ENCODE results near the gene NFIB.

The NFIB gene

DNA sequence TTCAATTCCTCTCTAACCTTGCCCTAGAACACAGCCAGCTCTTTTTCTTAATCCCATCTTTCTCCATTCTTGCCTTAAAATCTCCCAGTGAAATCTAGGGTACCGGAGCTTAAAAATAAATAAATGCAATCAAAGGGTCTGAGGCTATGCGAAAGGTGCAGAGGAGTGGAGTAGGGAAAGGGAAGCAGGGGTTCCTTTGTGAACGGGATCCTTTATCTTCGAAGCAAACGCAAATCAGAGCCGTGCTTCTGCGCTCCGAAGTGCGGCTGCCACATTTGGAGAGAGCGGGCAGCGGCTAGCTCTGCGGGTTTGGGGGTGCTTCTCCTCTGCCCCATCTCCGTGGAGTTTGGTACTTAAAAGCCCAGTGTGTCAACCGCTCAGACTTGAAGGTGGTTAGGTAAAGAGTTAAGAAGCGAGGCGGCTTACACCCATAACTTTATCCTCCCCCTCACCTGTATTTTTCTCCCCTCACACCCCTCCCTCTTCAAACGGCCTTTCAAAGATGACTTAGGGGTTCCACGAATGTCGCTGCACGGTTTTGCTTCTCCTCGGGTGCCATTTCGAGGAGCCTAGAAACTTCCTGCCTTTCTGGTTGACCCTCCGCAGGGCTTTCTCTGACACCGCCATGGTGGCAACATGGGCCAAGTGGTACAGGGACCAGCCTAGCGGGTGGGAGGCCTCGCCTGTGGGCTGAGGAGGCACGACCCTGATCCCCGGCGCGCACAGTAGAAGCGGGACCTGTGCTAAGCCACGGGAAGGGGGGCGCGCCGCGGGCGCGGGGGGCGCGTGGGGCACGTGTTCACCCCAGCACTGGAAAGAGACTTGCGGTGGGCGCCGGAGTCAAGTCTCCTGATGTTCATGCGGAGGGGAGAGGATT lies 31.7 kb upstream of the NFIB start:
- DNase-seq (ENCODE audit: low read depth in 2 of 2, low spot score in 1 of 2), result no peak

DNA sequence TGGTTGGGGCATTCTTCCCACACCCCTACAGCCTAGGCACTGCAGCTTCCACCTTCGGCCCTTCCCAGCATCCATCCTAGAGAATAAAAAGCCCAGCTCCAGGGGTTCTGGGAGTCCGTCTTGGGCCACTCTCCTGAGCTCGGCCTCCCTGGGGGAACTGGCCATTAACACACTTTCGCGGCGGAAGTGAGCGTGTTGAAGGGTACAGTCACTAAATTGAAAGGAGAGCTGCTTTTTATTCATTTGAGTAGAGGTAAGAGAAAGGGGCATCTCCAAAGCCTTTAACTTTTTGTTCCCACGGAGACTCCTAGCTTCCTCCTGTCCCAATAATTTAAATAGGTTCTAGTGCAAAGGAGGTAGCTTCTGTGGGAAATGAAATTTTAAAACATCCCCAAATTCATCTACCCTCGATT lies 31.0 kb upstream of the NFIB start:
- DNase-seq (ENCODE audit: low read depth in 2 of 2, low spot score in 1 of 2), result no peak

DNA sequence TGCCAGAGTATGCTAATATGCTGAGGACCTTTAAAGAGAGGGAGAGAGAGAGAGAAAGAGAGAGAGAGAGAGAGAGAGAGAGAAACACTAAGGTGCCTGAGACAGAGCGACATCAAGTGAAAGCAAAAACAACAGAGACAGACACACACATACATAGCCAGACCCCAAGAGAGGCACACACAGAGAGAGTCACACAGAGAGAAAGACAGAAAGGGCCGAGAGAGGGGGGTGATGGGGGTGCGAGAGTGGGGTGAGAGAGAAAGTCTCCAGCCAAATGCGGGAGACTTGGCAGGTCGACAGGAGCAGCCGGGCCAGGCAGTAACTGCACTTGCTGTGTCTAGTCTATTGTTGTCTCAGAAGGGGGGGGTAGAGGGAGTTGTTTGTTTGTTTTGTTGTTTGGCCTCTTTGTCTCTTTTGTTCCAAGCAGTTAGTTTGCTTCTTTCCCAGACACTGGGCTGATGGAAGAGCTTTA lies 30.1 kb upstream of the NFIB start:
- no peak for DNase-seq (ENCODE audit: low read depth in 2 of 2, low spot score in 1 of 2)

DNA sequence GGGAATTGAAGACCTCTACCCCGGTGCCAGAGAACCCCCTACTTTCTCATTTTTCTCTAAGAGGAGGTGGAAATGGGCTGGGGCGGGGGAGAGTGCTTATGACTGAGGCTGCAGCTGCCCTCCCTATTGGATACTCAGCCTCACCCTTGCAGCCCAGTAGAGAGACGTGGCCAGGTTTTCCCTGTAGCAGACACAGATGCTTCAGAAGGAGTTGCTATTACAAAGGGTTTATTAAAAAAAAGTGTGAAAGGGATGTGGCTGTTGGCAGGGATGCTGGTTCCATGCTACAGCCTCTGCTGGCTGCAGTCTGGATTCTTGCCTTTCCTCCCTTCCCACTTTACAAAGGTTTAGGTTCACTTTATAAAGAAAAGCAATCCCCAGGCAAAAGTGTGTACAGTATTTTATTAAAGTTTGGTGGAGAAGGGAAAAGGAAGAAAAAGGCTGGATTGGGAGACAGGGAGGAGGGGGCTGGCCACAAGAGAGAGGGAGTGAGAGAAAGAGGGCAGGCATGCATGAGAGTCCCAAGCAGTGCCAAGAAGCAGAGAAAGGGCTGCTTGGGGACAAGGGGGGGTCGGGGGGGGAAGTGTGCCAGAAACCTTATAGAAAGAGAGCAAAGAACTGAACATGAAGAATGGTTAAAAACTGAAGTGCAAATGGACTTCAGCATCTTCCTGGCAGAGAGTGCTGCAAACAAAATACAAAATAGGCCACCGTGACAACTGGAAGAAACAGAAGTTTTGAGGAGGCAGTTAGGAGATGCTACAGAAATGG lies 29.5 kb upstream of the NFIB start:
- DNase-seq (ENCODE audit: low read depth in 2 of 2, low spot score in 1 of 2), result no peak

DNA sequence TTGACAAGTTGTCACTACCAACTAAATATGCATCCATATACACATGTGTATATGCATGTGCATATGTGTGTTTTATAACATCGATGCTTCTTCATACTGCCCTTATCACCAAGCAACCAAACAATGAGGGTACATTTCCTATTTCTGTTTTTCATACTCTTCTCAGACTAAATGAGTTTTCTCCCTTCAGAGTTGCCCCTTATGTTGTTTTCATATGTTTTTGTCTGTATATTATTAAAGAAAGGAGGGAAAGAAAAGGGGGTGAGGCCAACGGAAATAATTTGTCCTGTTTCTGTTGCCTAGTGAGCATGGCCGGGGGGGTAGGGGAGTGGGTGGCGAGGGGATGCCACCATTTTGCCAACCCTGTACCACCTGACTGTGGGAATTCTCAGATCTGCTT lies 28.8 kb upstream of the NFIB start:
- no peak for DNase-seq (ENCODE audit: low read depth in 2 of 2, low spot score in 1 of 2)

DNA sequence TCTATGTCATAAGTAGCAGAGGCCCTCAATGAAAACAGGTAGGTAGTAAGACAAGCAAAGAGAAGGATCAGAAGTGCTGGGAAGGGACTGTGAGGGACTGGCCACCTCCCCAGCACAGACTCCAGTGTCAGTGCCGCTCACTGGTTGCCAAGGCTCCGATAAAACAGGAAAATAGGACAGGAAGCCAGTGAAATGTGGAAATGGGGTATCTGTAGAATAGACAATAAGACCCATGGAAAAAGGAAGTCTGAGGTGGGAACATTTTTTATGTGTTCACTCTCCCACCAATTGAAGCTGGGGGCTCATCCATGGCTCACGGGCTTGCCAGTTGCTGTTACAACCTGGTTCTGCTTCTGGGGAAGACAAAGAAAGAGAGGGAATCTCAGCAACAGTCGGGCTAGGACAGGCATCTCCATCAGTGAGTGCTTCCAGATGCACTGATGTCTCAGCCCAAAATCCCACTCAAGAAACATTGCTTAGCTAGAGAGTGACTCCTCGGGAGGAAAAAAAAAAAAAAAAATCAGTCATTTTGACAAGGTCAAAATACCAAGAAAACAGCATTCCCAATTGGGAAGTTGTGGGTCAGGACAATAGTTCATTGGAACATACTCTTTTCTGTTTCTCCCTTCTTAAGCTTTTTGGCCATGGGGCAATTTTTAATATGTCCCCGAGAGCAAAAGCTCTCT lies 27.6 kb upstream of the NFIB start:
- no peak for DNase-seq (ENCODE audit: low read depth in 2 of 2, low spot score in 1 of 2)

DNA sequence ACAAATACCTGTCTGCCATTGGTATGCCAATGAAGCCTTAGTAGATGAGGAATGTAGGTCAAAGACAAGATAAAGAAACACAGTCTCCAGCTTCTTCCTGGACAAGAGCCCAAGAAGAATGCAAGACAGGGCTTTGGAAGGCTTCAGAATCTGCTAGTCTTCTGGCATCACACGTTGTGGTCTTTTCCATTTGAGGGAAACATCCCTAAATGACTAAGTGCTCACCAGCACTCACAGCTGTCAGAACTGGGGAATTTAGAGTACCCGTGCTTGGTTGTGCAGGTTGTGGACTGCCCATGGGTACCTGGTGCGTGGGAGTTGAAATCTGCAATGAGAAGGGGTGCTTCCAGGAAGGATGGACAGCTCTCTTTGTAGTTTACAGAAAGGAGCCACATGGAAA lies 27.1 kb upstream of the NFIB start:
- DNase-seq (ENCODE audit: low read depth in 2 of 2, low spot score in 1 of 2), result no peak

DNA sequence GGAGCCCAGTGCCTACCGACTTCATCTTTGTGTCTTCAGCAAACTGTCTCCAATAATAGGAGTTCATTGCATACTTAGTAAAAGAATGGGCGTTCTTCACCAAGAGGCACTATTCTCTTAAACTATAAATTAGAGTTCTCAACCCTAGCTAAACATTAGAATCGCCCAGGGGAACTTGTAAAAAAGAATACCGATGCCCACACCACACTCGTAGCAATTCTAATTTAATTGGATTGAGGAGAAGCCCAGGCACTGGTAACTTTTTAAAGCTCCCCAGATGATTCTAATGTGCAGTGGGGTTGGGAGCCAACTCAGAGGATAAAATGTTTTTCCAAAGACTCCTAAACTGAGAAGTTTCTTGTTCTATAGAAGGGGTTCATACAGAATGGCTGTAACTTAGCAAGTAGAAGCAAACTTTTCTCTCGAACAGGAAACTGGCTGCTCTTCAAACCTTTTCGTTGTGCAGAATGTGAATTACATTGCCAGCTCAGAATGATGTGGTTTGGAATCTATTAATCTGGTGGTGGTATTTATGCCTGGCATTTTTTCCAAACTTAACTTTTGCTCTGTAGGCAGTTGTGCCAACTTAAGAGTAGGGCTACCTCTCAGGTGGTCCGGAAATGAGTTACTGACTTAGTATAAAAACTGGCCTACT lies 26.4 kb upstream of the NFIB start:
- DNase-seq (ENCODE audit: low read depth in 2 of 2, low spot score in 1 of 2), result no peak

DNA sequence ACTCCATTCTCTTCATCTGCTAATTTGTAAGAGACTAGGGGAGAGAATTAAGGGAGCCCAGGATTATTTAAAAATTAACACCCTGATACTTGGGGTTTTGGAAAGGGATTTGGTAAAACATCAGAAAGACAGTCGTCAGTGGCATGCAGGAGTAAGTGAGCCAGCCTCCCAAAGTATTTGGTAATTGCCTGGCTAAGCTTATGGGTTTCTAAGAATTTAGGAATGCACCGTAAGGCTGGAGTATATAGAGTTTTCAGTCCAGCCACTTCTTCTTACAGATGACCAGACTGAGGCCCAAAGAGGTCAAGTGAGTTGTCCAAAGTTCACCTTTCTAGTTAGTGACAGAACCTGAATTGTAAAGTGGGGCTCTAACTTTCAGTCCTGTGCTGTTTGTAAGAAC lies 25.8 kb upstream of the NFIB start:
- no peak for DNase-seq (ENCODE audit: low read depth in 2 of 2, low spot score in 1 of 2)

DNA sequence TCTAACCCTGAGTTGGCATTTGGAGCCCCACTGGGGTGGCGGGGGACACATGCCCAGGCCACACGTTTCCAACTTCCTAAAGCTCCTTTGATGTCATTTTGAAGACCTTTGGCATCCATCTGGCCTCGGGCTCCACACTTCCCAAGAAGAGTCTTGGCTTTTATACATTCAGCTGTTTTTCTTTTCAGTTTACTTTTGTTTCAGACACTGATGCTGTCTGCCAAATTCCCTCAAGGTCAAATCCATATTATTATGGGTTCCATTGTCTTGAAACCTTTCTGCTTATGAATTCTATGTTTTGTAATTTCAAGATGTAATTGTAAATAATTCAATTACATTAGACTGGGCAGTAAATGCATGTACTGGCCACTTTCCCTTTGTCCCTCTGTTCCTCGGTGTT lies 23.7 kb upstream of the NFIB start:
- DNase-seq (ENCODE audit: low read depth in 2 of 2, low spot score in 1 of 2), result no peak

DNA sequence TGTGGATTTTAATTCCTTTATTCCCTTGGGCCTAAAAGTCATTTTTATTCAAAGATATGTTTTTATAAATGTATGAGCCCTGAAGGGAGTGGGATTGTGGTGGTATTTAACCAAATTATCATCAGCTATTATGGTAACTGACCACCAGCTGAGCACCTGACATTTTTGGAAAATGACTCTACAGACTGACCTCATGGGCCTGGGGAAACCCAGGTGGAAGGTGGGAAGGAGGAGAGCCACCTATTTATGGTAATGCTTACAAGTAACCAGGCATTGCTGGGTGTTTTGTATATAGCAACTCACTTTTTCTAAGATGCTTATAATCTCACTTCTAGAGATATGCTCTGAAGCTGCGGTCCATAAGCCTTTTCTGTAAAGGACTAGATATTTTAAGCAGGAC lies 22.3 kb upstream of the NFIB start:
- DNase-seq (ENCODE audit: low read depth in 2 of 2, low spot score in 1 of 2), result no peak

DNA sequence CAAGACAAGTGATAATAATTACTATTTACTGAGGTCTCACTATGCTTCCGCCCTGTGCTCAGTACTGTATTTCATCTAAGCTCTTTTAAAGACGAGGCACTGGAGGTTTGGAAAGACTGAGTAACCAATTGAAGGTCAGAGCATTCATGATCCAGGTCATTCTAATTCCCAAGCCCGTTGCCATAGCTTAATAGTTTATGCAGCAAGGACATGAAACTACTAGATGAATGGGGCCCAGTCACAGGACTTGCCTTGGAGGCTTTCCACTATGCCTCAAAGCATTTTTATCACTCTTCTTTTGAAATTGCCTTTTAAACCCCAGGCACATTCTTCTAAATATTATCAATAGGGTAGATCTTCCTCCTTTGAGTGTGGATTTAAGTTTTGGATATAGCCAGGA lies 17.2 kb upstream of the NFIB start:
- DNase-seq (ENCODE audit: low read depth in 2 of 2, low spot score in 1 of 2), result no peak

DNA sequence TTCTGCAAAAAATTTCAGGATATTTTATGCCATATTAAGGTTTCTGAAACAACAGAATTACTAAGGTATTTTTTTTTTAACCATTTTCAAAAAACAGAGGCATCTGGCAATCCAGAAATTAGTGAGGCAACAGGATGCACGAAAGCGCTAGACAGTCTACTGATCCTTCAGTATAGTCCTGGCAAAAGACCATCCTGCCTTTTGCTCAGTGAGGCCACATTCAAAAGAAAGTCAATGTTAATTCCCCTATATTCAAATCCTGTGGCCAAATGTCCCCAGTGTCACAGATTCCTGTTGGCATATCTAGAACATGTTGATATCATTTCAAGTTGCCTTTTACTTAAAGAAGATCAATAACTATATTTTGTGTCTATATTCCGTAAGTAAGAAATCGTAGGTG lies 13.1 kb upstream of the NFIB start:
- no peak for DNase-seq (ENCODE audit: low read depth in 2 of 2, low spot score in 1 of 2)

DNA sequence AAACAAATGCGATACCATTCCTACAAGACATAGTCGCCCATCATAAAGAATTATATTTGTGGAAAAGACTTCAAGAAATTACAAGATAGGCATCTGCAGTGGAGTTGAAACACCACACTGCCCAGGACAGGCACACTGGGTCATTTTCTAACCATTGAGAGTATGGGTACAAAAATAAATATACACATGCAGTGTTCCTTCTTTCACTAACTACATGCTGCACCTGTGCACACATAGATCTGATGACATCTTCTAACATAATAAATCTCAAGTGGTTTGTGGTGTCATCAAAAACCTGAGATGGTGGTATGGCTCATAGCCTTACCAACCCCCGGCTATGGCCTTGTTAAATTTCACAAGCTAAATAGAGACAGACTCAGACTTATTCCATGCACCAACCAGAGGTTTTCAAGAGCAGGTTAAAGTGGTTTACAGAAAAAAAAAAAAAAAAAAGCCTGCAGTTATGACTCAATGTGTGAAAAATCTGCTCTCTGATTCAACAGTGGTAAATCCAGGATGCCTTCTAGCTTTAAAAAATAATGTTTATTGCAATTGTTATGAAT lies 12.4 kb upstream of the NFIB start:
- DNase-seq (ENCODE audit: low read depth in 2 of 2, low spot score in 1 of 2), result no peak

DNA sequence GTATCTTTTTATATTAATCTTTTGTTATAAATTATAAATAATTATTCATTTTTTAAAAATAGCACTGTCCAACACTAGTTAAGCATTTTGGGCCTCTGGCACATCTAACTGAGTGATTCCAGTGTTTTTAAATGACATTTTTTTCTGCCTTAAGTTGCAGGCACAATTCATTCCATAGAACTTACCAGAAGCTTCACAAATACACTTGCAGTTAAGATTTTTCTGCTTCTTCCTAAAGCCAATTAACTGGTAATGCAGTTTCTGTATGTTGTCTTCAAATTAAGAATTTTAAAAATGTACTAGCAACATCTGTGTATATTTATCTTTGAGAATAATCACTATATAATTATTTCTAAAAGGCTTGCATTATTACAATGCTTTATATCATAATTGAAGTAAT lies 11.2 kb upstream of the NFIB start:
- no peak for DNase-seq (ENCODE audit: low read depth in 2 of 2, low spot score in 1 of 2)

DNA sequence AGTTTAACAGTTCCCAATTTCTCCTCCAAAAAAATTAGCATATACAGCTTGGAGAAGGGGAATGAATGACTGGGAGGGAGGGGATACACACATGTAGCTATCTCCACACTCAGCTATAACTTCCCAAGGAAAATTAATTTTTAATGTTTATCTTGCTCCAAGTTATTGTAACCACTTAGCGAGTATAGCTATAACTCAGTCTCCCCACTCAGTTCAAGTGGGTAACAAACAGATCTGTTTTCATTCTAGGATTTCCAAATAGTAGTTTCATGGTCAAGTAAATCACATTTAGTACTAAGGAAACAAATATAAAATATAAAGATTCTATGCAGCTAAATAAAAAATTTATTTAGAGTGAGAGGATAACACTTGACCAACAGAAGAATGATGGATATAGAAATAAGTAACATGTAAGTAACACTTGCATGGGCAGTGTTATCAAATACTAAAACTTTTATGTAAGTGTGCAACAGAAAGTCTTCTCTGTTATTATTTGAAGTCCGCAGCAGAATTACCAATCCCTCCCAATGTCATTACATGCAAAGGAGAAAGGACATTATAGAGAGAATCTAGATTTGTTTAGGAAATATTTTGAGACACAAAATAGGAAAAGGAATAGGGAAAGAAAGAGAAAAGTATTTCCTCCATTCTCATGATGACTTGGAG lies 10.2 kb upstream of the NFIB start:
- DNase-seq (ENCODE audit: low read depth in 2 of 2, low spot score in 1 of 2), result no peak

DNA sequence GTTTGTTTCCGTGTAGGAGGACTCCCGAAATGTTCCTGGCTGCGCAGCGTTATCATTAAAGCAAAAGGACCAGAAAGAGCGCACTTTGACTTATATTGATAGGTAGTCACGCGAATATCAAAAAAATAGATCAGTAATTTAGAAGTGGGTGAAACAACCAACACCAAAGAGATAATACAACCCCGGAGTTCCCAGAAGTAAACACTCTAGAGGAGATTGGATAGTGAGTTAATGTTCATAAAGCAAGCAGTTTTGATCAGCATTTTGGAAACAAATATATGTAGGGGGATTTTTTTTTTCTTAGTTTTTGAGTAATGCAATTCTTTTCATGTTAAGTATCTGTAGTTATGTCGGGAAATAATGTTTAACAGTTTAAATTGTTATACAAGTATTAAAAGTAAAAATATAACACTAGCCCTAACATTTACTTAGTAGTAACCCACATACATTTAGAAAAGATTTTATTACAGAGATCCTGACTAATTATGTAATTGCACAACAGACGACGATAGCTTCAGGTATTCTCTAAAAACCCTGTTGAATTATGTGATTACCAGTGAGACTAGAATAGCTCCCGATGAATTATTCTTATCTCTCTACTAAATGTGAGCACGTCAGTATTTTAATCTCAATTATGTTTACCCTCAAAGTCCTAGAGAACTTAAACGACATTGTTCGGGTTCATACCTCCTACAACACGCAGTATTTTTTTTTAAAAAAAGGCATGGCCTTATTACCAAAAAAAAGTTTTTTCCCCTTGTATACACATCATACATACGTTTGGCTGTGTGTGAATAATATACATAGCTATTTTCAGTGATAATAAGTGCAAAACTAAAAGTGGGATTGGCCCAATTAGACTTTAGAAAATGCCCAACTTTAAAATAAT lies 9.4 kb upstream of the NFIB start:
- no peak for DNase-seq (ENCODE audit: low read depth in 2 of 2, low spot score in 1 of 2)

DNA sequence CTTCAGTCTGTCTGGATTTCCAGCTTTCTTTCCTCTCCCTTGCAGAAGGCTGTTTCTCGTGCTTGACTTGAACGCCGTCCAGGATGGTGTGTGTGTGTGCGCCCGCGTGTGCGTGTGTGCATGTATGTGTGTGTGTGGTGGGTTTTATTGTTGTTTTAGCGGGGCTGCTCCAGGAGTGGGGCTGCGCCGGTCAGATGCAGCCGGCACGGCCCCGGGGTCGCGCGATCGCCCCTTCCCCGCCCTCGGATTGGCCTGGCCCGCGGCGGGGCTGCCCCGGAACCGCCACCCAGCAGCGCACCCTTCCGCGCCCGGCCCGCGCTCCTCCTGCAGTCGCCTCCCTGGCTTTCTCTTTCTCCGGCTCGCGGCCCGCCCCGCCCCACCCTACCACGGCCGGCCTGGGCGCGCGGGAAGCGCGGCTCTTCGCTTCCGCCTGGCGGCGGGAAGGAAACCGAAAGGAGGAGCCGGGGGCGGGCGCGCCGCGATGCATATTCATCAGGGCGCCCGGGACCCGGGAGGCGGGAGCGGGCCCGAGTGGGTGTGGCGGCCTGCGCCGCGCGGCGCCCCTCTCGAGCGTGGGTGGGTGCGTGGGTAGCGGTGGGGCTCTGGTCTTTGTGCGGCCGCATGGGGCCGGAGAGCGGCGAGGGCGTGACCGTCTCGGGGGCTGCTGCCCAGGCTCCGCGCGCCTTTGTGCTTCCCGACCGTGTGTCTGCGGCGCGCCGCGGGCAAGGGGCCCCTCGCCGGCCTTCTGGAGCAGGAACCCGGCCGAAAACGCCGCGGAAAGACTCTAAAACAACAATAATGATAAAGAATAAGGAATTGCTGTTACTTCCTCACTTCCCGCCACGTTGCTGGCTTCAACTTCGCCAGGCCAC lies 8.5 kb upstream of the NFIB start:
- DNase-seq (ENCODE audit: low read depth in 2 of 2, low spot score in 1 of 2), result peak; percentile 10 to 27

Measured in stimulated activated CD8-positive, alpha-beta memory T cell treated with anti-CD3 and anti-CD28 coated beads, Interleukin-4, amount 100 ng/mL, for 1 hour (primary cell).